Endodermal cell (in vitro differentiated cells): ENCODE results near the gene RERE. TPM values are rescaled to one million over a fixed set of nuclear protein-coding genes. Genes with fewer than 3 reads are reported as not detected.

Experiments used
- DNase-seq: peaks from one replicate; pipeline ENCODE4 v3.0.0-alpha.2; 2017
- H3K27ac ChIP-seq: 2 replicates; pipeline ENCODE4 v1.5.1; 2013; ENCODE audit warnings: mild to moderate bottlenecking, low read depth, low read length, moderate library complexity
- H3K27me3 ChIP-seq: 2 replicates; pipeline ENCODE4 v1.6.1; 2013; ENCODE audit warnings: mild to moderate bottlenecking, low read length, moderate library complexity; ENCODE audit not compliant: insufficient read depth, control insufficient read depth, poor library complexity, severe bottlenecking
- H3K36me3 ChIP-seq: 2 replicates; pipeline ENCODE4 v1.7.0; 2013; ENCODE audit warnings: mild to moderate bottlenecking, low read length, moderate library complexity; ENCODE audit not compliant: control insufficient read depth, insufficient read depth
- H3K4me1 ChIP-seq: one replicate; pipeline ENCODE4 v1.7.0; 2013; ENCODE audit warnings: low read length; ENCODE audit not compliant: control insufficient read depth, insufficient read depth
- H3K4me3 ChIP-seq: 2 replicates; pipeline ENCODE4 v1.5.1; 2013; ENCODE audit warnings: mild to moderate bottlenecking, low read length, moderate library complexity
- H3K9ac ChIP-seq: 2 replicates; pipeline ENCODE4 v1.6.1; 2013; ENCODE audit warnings: mild to moderate bottlenecking, low read length, moderate library complexity; ENCODE audit not compliant: poor library complexity, severe bottlenecking; ENCODE audit errors: extremely low read depth
- H3K9me3 ChIP-seq: 2 replicates; pipeline ENCODE4 v1.6.1; 2013; ENCODE audit warnings: mild to moderate bottlenecking, low read length, moderate library complexity; ENCODE audit not compliant: control insufficient read depth
- H3K27ac Mint-ChIP-seq: 2 replicates; pipeline ENCODE4 v1.8.0; 2020; ENCODE audit warnings: mixed read lengths
- H3K27me3 Mint-ChIP-seq: 2 replicates; pipeline ENCODE4 v1.8.0; 2021; ENCODE audit warnings: mild to moderate bottlenecking, mixed read lengths; ENCODE audit not compliant: insufficient read depth
- H3K36me3 Mint-ChIP-seq: 2 replicates; pipeline ENCODE4 v1.8.0; 2020; ENCODE audit warnings: low read depth, mixed read lengths
- H3K4me1 Mint-ChIP-seq: 2 replicates; pipeline ENCODE4 v1.8.0; 2020; ENCODE audit warnings: mixed read lengths
- H3K4me3 Mint-ChIP-seq: 2 replicates; pipeline ENCODE4 v1.8.0; 2020; ENCODE audit warnings: mild to moderate bottlenecking, moderate library complexity, mixed read lengths
- H3K9me3 Mint-ChIP-seq: 2 replicates; pipeline ENCODE4 v1.8.0; 2020; ENCODE audit warnings: mild to moderate bottlenecking, mixed read lengths
- CTCF ChIP-seq: fragments of 200-600 bp; sonication (generic); conservative IDR thresholded peaks from 2 replicates; pipeline ENCODE4 v1.5.0; 2021; ENCODE audit warnings: antibody characterized with exemption, mild to moderate bottlenecking
- WGBS, 2 experiments: methylation state at CpG; one replicate each; pipeline versions ENCODE4 v1.1.5 to v1.1.7; 2013; ENCODE audit warnings: missing lambda C conversion rate in 2 of 2, mixed read lengths in 1 of 2; ENCODE audit not compliant: insufficient coverage in 1 of 2, insufficient read length in 1 of 2; 5-methylcytosine and 5-hydroxymethylcytosine counted together
- total RNA-seq, 2 donors: library from RNA; stranded (reverse); fragmentation: NEBNext Ultra II Directional in 1 of 2; extraction: Animal tissue kit (Norgen Biotek cat#: 25700) in 1 of 2; gene quantifications; 2 replicates in 1 of 2; 3 replicates in 1 of 2; pipeline ENCODE4 v1.2.1, GENCODE V29; 2021

Gene RERE
- total RNA-seq, 2 donors from 2014 or later: 159 to 179 TPM

DNA sequence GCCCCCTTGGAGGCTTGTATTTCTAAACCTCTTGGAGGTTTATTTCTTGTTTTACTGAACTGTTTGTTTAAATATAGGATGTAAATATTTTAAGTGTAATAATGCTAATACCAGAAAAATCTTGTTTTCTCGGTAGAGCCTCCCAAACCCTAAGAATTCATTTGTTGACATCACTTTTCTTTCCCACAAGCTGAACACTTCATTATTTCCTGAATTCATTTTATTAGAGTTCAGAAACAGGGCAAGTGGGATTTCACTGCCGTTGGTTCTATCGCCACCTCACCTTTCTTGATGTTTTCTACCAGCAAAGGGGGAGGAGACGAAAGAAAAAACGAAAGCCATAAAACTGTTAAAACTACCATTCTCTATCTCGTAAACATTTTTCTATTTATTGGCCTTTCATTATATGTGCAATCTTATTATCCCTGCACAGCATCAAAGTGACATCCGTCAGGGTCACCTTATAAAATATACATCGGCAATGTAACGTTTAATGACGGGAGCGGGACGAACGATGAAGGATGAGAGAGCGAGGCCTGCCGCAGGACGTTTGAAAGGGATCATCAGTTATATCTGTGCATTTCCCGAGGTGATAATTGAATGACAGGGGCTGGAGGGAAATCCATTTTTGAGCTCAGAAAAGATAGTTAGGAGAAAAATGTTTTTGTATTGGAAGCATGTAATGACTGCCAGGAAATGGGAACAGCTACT is 440.0 kb downstream of the RERE start:
- Histone ChIP-seq H3K9me3 (no peaks in the 10 kb centered on the region), H3K4me3 (no peak overlapping the region), H3K9ac (no peak overlapping the region), H3K27ac (no peak overlapping the region), H3K4me1 (peaks cover 11% of the 10 kb centered on the region), H3K36me3 (peaks cover 36% of the 10 kb centered on the region), H3K27me3 (no peaks in the 10 kb centered on the region)
- Mint-ChIP-seq H3K4me3 (no peak overlapping the region), H3K27me3 (no peaks in the 10 kb centered on the region), H3K9me3 (no peaks in the 10 kb centered on the region), H3K36me3 (peaks cover 17% of the 10 kb centered on the region), H3K4me1 (peaks cover 43% of the 10 kb centered on the region), H3K27ac (no peak overlapping the region)
- WGBS, 2 experiments: 93 to 96% methylated on average over 16 to 17 of the region's 17 CpGs
- TF ChIP-seq CTCF: no peak
- peak; percentile 13 for DNase-seq

- Histone ChIP-seq H3K4me1 (peaks cover 11% of the 10 kb centered on the region), H3K27me3 (no peaks in the 10 kb centered on the region), H3K27ac (no peak overlapping the region), H3K36me3 (peaks cover 41% of the 10 kb centered on the region), H3K9me3 (no peaks in the 10 kb centered on the region), H3K4me3 (no peak overlapping the region), H3K9ac (no peak overlapping the region)
- peak overlapping the region; percentile 46 for H3K27ac Mint-ChIP-seq
- H3K4me1 Mint-ChIP-seq: peaks cover 45% of the 10 kb centered on the region
- H3K36me3 Mint-ChIP-seq: peaks cover 15% of the 10 kb centered on the region
- H3K9me3 Mint-ChIP-seq: no peaks in the 10 kb centered on the region
- DNase-seq: peak; percentile 38
- WGBS, 2 experiments: 92 to 100% methylated on average over 3 to 4 of the region's 4 CpGs
- no peak overlapping the region for H3K4me3 Mint-ChIP-seq
- H3K27me3 Mint-ChIP-seq: no peaks in the 10 kb centered on the region
- no peak for TF ChIP-seq CTCF
These were observed 441.0 kb downstream of the RERE start for GRCh38 chr1:8376358-8376840.

DNA sequence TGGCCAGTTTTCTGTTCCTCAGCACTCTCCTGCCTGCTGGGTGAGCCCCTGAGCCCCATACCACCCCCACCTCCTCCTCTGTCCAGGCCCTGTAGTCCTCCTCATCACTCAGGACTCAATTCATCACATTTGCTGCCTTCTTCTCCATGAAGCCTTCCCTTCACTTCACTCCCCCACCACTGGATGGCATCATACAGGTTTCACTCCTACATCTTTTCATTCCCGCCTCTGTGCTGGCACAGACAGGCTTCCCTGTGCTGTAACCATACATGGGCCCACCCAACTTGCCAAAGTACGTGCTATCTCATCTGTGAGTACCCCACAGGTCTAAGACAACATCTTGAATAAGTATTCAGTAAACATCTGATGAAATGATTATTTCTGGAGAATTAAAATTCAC is 442.6 kb downstream of the RERE start:
- peak; percentile 83 for DNase-seq
- no peak overlapping the region for H3K4me3 Mint-ChIP-seq
- Histone ChIP-seq H3K9me3 (no peaks in the 10 kb centered on the region), H3K27me3 (no peaks in the 10 kb centered on the region), H3K27ac (no peak overlapping the region), H3K4me1 (peaks cover 11% of the 10 kb centered on the region), H3K9ac (no peak overlapping the region), H3K36me3 (peaks cover 42% of the 10 kb centered on the region), H3K4me3 (no peak overlapping the region)
- peaks cover 53% of the 10 kb centered on the region for H3K4me1 Mint-ChIP-seq
- peak; percentile 76 for TF ChIP-seq CTCF
- H3K9me3 Mint-ChIP-seq: no peaks in the 10 kb centered on the region
- H3K27me3 Mint-ChIP-seq: no peaks in the 10 kb centered on the region
- 75 to 88% methylated on average over 1 to 2 of the region's 2 CpGs for WGBS, 2 experiments
- H3K27ac Mint-ChIP-seq: peak overlapping the region; percentile 52
- H3K36me3 Mint-ChIP-seq: peaks cover 10% of the 10 kb centered on the region
